GM12872 (cell line): ENCODE measurements around the gene TSPAN15.

Source experiments
- CTCF ChIP-seq: IDR thresholded peaks from 3 replicates; pipeline ENCODE4 v1.5.1; 2011; ENCODE audit warnings: low read depth, mild to moderate bottlenecking, low read length, moderate library complexity; ENCODE audit not compliant: insufficient read depth

The TSPAN15 gene

GRCh38 chr10:69464801-69465401 lies 13.6 kb downstream of the TSPAN15 start:
- no peak for TF ChIP-seq CTCF

- no peak for TF ChIP-seq CTCF
Observed at GRCh38 chr10:69465457-69466157, 14.3 kb downstream of the TSPAN15 start.

- TF ChIP-seq CTCF, result no peak
Observed at GRCh38 chr10:69466158-69466490, 14.9 kb downstream of the TSPAN15 start.

GRCh38 chr10:69466689-69467088 lies 15.4 kb downstream of the TSPAN15 start:
- TF ChIP-seq CTCF, result no peak

- TF ChIP-seq CTCF, result no peak
Observed at GRCh38 chr10:69467928-69468750, 16.9 kb downstream of the TSPAN15 start.

- TF ChIP-seq CTCF, result no peak
Observed at GRCh38 chr10:69468751-69469089, 17.5 kb downstream of the TSPAN15 start.

GRCh38 chr10:69469976-69470375 lies 18.7 kb downstream of the TSPAN15 start:
- TF ChIP-seq CTCF, result no peak
